Measurements from ENCODE around the gene DUSP21.

Gene DUSP21

DNA sequence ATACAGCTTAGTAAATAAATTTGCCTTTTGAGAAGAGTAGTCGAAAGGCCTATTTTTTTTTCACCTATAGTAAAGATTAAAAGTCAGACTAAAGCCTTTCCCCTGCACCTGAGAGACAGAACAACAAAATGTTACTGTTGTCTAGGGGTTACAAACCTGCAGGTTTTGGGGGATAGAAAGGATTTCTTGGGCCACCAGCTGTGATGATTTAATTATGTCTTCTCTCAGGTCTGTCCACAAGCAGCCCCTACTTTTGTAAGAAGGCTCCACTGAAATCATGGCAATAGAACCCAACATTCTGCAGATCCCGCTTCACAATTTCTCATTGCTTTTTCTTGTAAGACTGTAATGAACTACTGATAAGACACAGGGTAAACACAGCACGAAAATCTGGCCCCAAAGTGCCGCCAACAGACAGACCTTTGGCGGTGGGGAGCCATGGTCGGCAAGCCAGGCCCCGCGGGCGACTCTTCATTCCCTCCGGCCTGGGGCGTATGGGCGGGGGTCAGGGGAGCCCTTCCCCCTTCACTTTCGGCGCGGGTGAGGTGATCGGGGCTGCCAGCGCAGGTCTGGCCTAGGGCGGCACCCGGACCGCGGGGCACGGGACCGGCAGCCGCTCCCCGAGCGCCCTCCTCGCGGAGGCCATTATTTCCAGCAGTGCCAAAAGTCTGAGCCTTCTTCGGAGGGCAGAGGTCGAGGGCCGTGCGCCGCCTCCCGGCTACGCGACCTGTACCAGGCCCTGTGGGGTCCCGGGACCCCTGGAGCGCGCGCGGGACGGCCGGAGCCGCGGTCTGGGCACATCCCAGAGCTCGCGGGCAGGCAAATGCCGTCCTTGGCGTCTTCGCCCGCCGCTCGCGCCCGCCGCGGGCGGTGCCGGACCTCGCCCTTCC lies 28.4 kb downstream of the DUSP21 start:
- in situ Hi-C loops (cut with MboI; ENCODE audit: low pct_unique_long_range_greater_than_20kb, low sequenced_read_pairs, unreplicated experiment) = no loop called here
- TF ChIP-seq, protein P1, sequence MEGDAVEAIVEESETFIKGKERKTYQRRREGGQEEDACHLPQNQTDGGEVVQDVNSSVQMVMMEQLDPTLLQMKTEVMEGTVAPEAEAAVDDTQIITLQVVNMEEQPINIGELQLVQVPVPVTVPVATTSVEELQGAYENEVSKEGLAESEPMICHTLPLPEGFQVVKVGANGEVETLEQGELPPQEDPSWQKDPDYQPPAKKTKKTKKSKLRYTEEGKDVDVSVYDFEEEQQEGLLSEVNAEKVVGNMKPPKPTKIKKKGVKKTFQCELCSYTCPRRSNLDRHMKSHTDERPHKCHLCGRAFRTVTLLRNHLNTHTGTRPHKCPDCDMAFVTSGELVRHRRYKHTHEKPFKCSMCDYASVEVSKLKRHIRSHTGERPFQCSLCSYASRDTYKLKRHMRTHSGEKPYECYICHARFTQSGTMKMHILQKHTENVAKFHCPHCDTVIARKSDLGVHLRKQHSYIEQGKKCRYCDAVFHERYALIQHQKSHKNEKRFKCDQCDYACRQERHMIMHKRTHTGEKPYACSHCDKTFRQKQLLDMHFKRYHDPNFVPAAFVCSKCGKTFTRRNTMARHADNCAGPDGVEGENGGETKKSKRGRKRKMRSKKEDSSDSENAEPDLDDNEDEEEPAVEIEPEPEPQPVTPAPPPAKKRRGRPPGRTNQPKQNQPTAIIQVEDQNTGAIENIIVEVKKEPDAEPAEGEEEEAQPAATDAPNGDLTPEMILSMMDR (IDR thresholded peaks at IDR 0.05; ENCODE audit: extremely low read depth, insufficient read depth, missing control alignments) = no peak
- peak; percentile 70 for DNase-seq (ENCODE audit: low spot score)

DNA sequence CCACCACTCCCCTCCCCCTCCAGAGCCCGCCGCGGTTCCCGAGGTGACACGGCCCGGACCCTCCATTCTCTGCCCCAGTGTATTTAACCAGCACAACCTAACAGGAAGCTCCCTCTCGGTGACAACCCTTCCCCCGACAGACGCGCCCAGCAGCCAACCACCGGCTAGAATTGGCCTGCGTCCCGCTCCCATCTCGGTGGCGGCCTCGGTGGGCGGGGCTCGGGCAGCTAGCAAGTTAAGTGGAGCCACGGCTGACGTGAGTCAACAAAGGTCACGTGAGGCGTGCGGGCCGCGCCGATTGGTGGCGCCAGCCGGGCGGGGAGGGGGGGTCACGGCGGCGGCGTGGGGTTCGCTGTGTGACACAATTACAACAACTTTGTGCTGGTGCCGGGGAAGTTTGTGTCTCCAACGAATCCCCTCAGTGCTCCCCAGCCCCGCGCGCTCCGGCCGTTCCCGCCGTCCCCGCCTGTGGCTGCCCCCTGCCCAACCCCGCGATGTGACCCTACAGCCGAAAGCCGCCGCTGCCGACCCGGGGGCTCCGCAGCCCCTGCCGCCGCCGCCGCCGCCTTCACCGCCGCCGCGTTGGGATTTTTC lies 29.1 kb downstream of the DUSP21 start, which contains the start of gene KDM6A:
Gene KDM6A, plus strand, starts transcription at position 368 of the 594 bp plus-strand sequence. CDS start 364 bp downstream, outside the sequence.
- DNase-seq (ENCODE audit: low spot score) = peak; percentile 99
- TF ChIP-seq, protein P1 (IDR thresholded peaks at IDR 0.05; ENCODE audit: extremely low read depth, insufficient read depth, missing control alignments) = no peak
- in situ Hi-C loops (cut with MboI; ENCODE audit: low pct_unique_long_range_greater_than_20kb, low sequenced_read_pairs, unreplicated experiment) = no loop called here

- TF ChIP-seq, protein P1 (IDR thresholded peaks at IDR 0.05; ENCODE audit: extremely low read depth, insufficient read depth, missing control alignments) = peak; percentile 17
- in situ Hi-C loops (cut with MboI; ENCODE audit: low pct_unique_long_range_greater_than_20kb, low sequenced_read_pairs, unreplicated experiment) = no loop called here
- DNase-seq (ENCODE audit: low spot score) = peak; percentile 66
Observed at GRCh38 chrX:44873415-44874276, 29.8 kb downstream of the DUSP21 start.

GRCh38 chrX:44874420-44875184 lies 30.8 kb downstream of the DUSP21 start:
- DNase-seq (ENCODE audit: low spot score) = peak; percentile 64
- in situ Hi-C loops (cut with MboI; ENCODE audit: low pct_unique_long_range_greater_than_20kb, low sequenced_read_pairs, unreplicated experiment) = no loop called here
- TF ChIP-seq, protein P1 (IDR thresholded peaks at IDR 0.05; ENCODE audit: extremely low read depth, insufficient read depth, missing control alignments) = no peak

GRCh38 chrX:44875185-44875489 lies 31.3 kb downstream of the DUSP21 start:
- TF ChIP-seq, protein P1 (IDR thresholded peaks at IDR 0.05; ENCODE audit: extremely low read depth, insufficient read depth, missing control alignments) = no peak
- in situ Hi-C loops (cut with MboI; ENCODE audit: low pct_unique_long_range_greater_than_20kb, low sequenced_read_pairs, unreplicated experiment) = no loop called here
- no peak for DNase-seq (ENCODE audit: low spot score)

DNA sequence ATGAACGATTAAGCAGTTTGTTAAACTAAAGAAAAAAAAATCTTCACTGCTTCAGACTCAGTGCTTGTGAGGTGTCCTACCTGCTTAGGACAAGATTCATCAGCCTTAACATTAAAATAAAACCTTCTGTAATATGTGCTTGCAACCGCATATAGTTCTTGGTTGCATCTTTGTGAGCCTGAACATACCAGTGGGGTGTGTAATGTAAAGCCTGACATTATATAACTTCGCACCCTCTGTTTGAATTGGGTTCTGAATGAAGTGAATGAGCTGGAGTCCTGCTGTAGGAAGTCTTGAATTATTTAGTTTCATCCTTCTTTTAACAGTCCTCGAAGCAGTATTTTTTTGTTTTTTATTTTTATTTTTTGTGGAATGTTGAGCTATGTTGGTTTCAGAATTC lies 32.3 kb downstream of the DUSP21 start:
- TF ChIP-seq, protein P1 (IDR thresholded peaks at IDR 0.05; ENCODE audit: extremely low read depth, insufficient read depth, missing control alignments) = no peak
- DNase-seq (ENCODE audit: low spot score) = no peak
- in situ Hi-C loops (cut with MboI; ENCODE audit: low pct_unique_long_range_greater_than_20kb, low sequenced_read_pairs, unreplicated experiment) = no loop called here

Measured in GM13977 (cell line).